Measurements from ENCODE around the gene PTCH1. TPM values are rescaled to one million over a fixed set of nuclear protein-coding genes. Genes with fewer than 3 reads are reported as not detected.

The PTCH1 gene
- polyA plus RNA-seq, 3 donors, result not detected

DNA sequence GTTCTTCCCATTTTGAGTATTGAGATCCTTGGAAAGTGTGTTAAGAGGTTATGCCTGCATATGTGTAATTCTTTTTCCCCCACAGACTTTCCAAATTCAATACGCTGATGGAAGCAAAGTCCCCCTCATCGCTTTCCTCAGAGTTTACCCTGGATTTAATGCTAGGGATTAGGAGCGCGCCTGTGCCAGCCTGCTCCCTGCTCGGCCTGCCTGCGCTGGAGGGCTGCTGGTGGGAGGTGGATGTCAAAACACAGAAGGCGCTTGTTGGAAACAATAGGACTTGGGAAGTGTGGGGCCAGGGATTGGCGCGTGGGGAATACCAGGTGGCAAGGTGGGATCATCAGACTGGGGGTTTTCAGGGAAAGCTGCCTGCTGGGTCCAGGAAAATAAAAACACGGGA lies 39.8 kb upstream of the PTCH1 start:
- intact Hi-C loops (cut with micrococcal nuclease), result no loop called here
- no peaks in the 10 kb centered on the region for H3K36me3 Mint-ChIP-seq

DNA sequence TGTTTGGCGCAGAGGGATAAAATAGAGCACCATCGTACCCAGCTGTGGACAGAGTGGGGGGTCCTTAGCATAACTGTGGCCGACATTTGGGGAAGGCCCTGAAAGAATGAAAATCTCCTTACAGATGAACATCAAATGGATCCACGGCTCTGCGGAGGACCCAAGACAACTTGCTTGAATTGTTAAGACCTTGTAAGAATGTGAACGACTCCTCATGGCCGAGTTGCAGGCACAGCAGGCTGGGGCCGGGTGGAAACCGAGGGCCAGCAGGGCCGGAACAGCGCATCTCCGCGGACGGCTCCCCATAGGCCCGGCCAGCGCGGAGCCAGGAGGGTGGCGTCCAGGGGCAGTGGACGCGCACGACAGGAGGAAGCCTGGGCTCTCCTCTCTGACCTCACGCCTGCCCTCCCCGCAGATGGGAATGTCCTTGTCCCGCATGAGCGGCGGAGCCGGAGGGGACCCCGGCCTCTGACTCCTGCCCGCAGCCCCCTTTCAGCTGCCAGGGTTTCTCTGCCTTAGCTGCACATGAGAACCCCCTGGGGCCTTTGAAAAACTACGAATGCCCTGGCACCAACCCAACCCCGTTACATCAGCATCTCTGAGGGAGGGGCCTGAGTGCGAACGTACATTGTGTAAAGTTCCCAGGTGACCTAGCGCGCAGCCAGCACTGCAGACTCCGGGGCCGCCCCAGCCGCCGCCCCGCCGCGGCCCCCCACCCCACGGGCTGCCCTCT lies 36.2 kb upstream of the PTCH1 start:
- Histone ChIP-seq H3K9me3 (replicated peaks in 1 of 2; ENCODE audit: control insufficient read depth in 1 of 2, insufficient read depth in 1 of 2, low read length in 2 of 2) (peaks cover 0 to 3% of the 10 kb centered on the region in 2 donors), H3K9ac (ENCODE audit: insufficient read depth, low read length, poor library complexity, severe bottlenecking) (no peak overlapping the region), H3K36me3 (replicated peaks in 1 of 2; ENCODE audit: control insufficient read depth in 1 of 2, insufficient read depth in 2 of 2, low read length in 2 of 2) (no peaks in the 10 kb centered on the region), H3K27ac (ENCODE audit: low read depth in 1 of 2, low read length in 2 of 2) (no peak overlapping the region), H3K4me2 (replicated peaks; ENCODE audit: extremely low read depth, low read length, poor library complexity, severe bottlenecking) (no peak overlapping the region), H3K27me3 (ENCODE audit: control insufficient read depth in 2 of 2, insufficient read depth in 2 of 2, low read length in 2 of 2) (peaks cover 5 to 30% of the 10 kb centered on the region in 2 donors), H3K4me1 (ENCODE audit: control insufficient read depth in 1 of 2, insufficient read depth in 2 of 2, low read length in 2 of 2) (no peaks in the 10 kb centered on the region), H2AFZ (ENCODE audit: insufficient read depth, low read depth, low read length, poor library complexity, severe bottlenecking) (no peak overlapping the region), H3K4me3 (replicated peaks in 1 of 3; ENCODE audit: low read depth in 2 of 3, low read length in 3 of 3) (no peak overlapping the region), H4K20me1 (ENCODE audit: insufficient read depth, low read length) (no peaks in the 10 kb centered on the region), H3K79me2 (ENCODE audit: insufficient read depth, low read length) (no peaks in the 10 kb centered on the region)
- peaks cover 6 to 19% (median 11%) of the 10 kb centered on the region in 7 donors for H3K9me3 Mint-ChIP-seq
- H3K4me1 Mint-ChIP-seq, result no peaks in the 10 kb centered on the region
- peaks cover 29 to 47% (median 39%) of the 10 kb centered on the region in 3 donors for H3K27me3 Mint-ChIP-seq (ENCODE audit: low read depth in 3 of 3)
- intact Hi-C loops (cut with micrococcal nuclease), result no loop called here
- TF ChIP-seq, protein P1, sequence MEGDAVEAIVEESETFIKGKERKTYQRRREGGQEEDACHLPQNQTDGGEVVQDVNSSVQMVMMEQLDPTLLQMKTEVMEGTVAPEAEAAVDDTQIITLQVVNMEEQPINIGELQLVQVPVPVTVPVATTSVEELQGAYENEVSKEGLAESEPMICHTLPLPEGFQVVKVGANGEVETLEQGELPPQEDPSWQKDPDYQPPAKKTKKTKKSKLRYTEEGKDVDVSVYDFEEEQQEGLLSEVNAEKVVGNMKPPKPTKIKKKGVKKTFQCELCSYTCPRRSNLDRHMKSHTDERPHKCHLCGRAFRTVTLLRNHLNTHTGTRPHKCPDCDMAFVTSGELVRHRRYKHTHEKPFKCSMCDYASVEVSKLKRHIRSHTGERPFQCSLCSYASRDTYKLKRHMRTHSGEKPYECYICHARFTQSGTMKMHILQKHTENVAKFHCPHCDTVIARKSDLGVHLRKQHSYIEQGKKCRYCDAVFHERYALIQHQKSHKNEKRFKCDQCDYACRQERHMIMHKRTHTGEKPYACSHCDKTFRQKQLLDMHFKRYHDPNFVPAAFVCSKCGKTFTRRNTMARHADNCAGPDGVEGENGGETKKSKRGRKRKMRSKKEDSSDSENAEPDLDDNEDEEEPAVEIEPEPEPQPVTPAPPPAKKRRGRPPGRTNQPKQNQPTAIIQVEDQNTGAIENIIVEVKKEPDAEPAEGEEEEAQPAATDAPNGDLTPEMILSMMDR (IDR thresholded peaks at IDR 0.05), result no peak
- H3K4me3 Mint-ChIP-seq, result peak overlapping the region in 1 of 2 donors; percentile 47
- no peak for DNase-seq
- no peaks in the 10 kb centered on the region for H3K36me3 Mint-ChIP-seq
- H3K27ac Mint-ChIP-seq, result no peak overlapping the region
- WGBS (ENCODE audit: insufficient coverage), result 26% methylated on average over 33 of the region's 43 CpGs

More for the DNA sequence above, 39.8 kb upstream of the PTCH1 start:
- H3K27me3 Mint-ChIP-seq (ENCODE audit: low read depth in 3 of 3), result peaks cover 30 to 41% (median 34%) of the 10 kb centered on the region in 3 donors
- no peak overlapping the region for H3K4me2 ChIP-seq (replicated peaks; ENCODE audit: extremely low read depth, low read length, poor library complexity, severe bottlenecking)
- H3K9me3 ChIP-seq (replicated peaks in 1 of 2; ENCODE audit: control insufficient read depth in 1 of 2, insufficient read depth in 1 of 2, low read length in 2 of 2), result peaks cover 0 to 3% of the 10 kb centered on the region in 2 donors
- peaks cover 5 to 30% of the 10 kb centered on the region in 2 donors for H3K27me3 ChIP-seq (ENCODE audit: control insufficient read depth in 2 of 2, insufficient read depth in 2 of 2, low read length in 2 of 2)
- WGBS (ENCODE audit: insufficient coverage), result 86% methylated on average over 8 of the region's 10 CpGs
- H3K27ac ChIP-seq (ENCODE audit: low read depth in 1 of 2, low read length in 2 of 2), result no peak overlapping the region
- DNase-seq, result no peak
- TF ChIP-seq, protein P1 (IDR thresholded peaks at IDR 0.05), result no peak
- no peak overlapping the region for H3K9ac ChIP-seq (ENCODE audit: insufficient read depth, low read length, poor library complexity, severe bottlenecking)
- H3K9me3 Mint-ChIP-seq, result peaks cover 6 to 21% (median 11%) of the 10 kb centered on the region in 7 donors
- no peak overlapping the region for H3K4me3 ChIP-seq (replicated peaks in 1 of 3; ENCODE audit: low read depth in 2 of 3, low read length in 3 of 3)
- no peaks in the 10 kb centered on the region for H3K79me2 ChIP-seq (ENCODE audit: insufficient read depth, low read length)
- no peaks in the 10 kb centered on the region for H3K4me1 Mint-ChIP-seq
- H4K20me1 ChIP-seq (ENCODE audit: insufficient read depth, low read length), result no peaks in the 10 kb centered on the region
- H3K36me3 ChIP-seq (replicated peaks in 1 of 2; ENCODE audit: control insufficient read depth in 1 of 2, insufficient read depth in 2 of 2, low read length in 2 of 2), result no peaks in the 10 kb centered on the region
- no peak overlapping the region for H3K27ac Mint-ChIP-seq
- no peak overlapping the region for H3K4me3 Mint-ChIP-seq
- H3K4me1 ChIP-seq (ENCODE audit: control insufficient read depth in 1 of 2, insufficient read depth in 2 of 2, low read length in 2 of 2), result no peaks in the 10 kb centered on the region
- no peak overlapping the region for H2AFZ ChIP-seq (ENCODE audit: insufficient read depth, low read depth, low read length, poor library complexity, severe bottlenecking)

Data from CD14-positive monocyte (primary cell).